ENCODE data around the gene SPNS3.

DNA sequence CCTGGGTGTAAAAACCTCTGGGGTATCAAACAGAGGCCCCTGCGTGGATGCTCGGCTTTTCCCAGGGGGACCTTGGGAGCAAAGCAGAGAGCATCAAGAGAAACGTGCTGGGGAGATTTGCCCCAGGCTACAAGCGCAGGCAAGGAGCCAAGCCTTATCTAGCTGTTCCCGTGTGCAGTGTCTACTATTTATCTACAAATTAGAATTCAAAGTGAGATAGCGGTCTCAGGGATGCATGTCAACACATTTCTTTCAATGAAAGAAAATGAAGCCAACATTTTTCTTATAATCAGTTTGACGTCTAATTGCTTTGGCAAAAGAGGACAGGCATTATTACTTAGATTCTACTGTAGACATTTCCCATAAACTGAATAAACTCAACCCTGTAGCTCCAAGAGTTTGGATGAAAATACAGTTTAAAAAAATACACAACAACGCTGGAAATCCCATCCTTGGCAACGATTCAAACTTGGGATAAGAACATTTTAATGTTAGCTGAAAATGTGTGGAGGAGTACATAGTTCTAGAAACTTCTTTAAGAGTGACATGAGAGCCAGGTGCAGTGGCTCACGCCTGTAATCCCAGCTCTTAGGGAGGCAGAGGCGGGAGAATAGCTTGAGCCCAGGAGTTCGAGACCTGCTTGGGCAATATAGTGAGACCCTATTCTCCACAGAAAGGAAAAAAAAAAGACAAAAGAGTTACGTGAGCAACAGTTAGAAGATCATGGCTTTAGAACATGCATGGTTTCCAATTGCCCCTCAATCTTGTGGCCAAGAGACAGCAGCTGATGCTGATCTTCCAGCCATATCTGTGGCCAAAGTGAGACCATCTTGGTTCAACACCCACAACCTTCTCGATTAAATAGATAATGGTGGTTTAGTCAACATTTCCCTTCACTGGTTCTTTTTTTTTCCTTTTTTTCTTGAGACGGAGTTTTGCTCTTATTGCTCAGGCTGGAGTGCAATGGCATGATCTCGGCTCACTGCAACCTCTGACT lies 7.2 kb downstream of the SPNS3 start:
- TF ChIP-seq, protein P1, sequence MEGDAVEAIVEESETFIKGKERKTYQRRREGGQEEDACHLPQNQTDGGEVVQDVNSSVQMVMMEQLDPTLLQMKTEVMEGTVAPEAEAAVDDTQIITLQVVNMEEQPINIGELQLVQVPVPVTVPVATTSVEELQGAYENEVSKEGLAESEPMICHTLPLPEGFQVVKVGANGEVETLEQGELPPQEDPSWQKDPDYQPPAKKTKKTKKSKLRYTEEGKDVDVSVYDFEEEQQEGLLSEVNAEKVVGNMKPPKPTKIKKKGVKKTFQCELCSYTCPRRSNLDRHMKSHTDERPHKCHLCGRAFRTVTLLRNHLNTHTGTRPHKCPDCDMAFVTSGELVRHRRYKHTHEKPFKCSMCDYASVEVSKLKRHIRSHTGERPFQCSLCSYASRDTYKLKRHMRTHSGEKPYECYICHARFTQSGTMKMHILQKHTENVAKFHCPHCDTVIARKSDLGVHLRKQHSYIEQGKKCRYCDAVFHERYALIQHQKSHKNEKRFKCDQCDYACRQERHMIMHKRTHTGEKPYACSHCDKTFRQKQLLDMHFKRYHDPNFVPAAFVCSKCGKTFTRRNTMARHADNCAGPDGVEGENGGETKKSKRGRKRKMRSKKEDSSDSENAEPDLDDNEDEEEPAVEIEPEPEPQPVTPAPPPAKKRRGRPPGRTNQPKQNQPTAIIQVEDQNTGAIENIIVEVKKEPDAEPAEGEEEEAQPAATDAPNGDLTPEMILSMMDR (IDR thresholded peaks at IDR 0.05) = no peak
- no peak for TF ChIP-seq POLR2A (IDR thresholded peaks at IDR 0.05)

Data from lower leg skin (tissue), 3 donors.